ENCODE results near the gene COQ8A.

Gene COQ8A

GRCh38 chr1:226976978-226977642 is 37.0 kb downstream of the COQ8A start:
- DNase-seq (ENCODE audit: low read depth), result no peak
- no peak overlapping the region for H3K4me3 ChIP-seq (ENCODE audit: low read depth, low read length)
- TF ChIP-seq MYC (IDR thresholded peaks at IDR 0.05; ENCODE audit: low read depth, low read length) (no peak), CTCF (IDR thresholded peaks at IDR 0.05; ENCODE audit: low read depth, low read length) (no peak), POLR2A (IDR thresholded peaks at IDR 0.05; ENCODE audit: extremely low read depth, insufficient read length) (no peak)
- TF ChIP-seq, protein P1, sequence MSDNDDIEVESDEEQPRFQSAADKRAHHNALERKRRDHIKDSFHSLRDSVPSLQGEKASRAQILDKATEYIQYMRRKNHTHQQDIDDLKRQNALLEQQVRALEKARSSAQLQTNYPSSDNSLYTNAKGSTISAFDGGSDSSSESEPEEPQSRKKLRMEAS (IDR thresholded peaks at IDR 0.05; ENCODE audit: low read depth, low read length), result no peak

DNA sequence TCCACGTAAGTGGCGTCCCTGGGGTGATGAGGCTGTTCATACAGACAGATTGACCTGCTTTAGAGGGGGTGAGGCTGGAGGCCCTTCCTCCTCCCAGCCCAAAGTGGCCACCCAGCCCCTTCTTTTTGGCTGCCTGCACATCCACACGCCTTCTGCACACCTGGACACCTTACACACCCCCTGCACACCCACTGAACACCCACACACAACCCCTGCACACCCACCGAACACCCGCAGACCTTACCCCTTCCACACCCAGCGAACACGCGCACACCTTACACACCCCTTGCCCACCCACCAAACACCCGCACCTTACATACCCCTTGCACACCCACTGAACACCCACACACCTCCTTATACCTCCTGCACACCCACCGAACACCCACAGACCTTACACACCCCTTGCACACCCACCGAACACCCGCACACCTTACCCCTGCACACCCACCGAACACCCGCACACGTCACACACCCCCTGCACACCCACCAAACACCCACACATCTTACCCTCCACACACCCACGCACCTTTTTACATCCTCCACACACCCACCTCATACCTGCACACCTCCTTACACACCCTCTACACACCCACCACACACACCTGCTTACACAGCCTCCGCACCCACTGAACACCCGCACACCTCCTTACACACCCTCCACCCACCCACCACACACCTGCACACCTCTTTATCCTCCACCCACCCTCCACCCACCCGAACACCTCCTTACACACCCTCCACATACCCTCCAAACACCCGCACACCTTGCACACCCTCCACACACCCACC is 37.7 kb downstream of the COQ8A start:
- H3K4me3 ChIP-seq (ENCODE audit: low read depth, low read length), result no peak overlapping the region
- no peak for DNase-seq (ENCODE audit: low read depth)
- TF ChIP-seq CTCF (IDR thresholded peaks at IDR 0.05; ENCODE audit: low read depth, low read length) (no peak), MYC (IDR thresholded peaks at IDR 0.05; ENCODE audit: low read depth, low read length) (no peak), POLR2A (IDR thresholded peaks at IDR 0.05; ENCODE audit: extremely low read depth, insufficient read length) (no peak)
- TF ChIP-seq, protein P1 (IDR thresholded peaks at IDR 0.05; ENCODE audit: low read depth, low read length), result no peak

- TF ChIP-seq, protein P1 (IDR thresholded peaks at IDR 0.05; ENCODE audit: low read depth, low read length), result no peak
- TF ChIP-seq POLR2A (IDR thresholded peaks at IDR 0.05; ENCODE audit: extremely low read depth, insufficient read length) (no peak), CTCF (IDR thresholded peaks at IDR 0.05; ENCODE audit: low read depth, low read length) (no peak), MYC (IDR thresholded peaks at IDR 0.05; ENCODE audit: low read depth, low read length) (no peak)
- no peak overlapping the region for H3K4me3 ChIP-seq (ENCODE audit: low read depth, low read length)
- no peak for DNase-seq (ENCODE audit: low read depth)
Observed at GRCh38 chr1:226978432-226979114, 38.5 kb downstream of the COQ8A start.

DNA sequence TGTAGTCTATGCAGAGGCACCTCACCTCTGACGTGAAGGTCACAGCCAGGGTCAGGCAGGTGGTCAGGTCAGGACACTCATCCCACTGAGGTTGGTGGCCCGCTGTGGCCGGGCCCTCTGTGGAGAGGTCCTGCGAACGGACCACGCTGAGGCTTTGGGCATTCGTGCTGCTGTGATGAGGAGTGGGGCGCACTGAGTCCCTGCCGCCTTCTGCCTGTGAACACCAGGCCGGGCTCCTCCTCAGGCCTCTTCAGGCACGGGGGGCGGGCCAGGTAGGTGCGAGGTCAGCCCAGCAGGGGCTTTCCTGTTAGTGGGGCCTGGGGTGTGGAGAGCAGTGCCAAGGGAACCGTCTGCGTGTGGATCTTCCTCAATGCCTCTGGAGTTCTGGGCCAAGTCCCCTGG is 39.0 kb downstream of the COQ8A start:
- DNase-seq (ENCODE audit: low read depth), result no peak
- TF ChIP-seq MYC (IDR thresholded peaks at IDR 0.05; ENCODE audit: low read depth, low read length) (no peak), POLR2A (IDR thresholded peaks at IDR 0.05; ENCODE audit: extremely low read depth, insufficient read length) (no peak), CTCF (IDR thresholded peaks at IDR 0.05; ENCODE audit: low read depth, low read length) (no peak)
- TF ChIP-seq, protein P1 (IDR thresholded peaks at IDR 0.05; ENCODE audit: low read depth, low read length), result no peak
- no peak overlapping the region for H3K4me3 ChIP-seq (ENCODE audit: low read depth, low read length)

DNA sequence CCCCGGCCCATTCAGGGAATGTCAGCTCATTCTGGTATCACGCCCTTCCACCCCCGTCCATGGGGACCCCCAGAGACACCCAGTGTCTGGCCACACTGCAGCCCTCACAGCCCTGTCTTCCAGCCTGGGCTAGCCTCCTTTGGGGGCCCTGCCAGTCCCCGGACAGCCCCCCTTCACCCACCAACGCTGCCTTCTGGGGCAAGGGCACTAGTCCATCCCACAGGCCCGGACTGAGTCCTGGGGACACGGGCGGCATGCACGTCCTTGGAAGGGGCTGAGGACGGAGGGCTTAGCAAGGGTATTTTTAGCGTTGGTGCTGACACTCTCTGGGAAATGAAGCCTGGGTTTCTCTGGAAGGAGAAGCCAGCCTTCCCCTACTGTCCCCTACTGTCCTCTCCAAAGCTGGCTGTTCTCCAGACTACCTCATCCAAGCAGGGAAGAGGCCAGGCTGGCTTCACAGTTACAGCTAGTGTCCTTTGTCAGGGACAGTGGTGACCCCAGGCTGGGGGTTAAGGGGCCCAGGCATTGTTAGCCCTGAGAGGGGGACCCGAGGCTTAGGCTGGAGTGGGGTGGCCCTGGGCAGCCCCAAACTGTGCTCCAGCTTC is 39.5 kb downstream of the COQ8A start:
- TF ChIP-seq, protein P1 (IDR thresholded peaks at IDR 0.05; ENCODE audit: low read depth, low read length), result no peak
- no peak for TF ChIP-seq MYC (IDR thresholded peaks at IDR 0.05; ENCODE audit: low read depth, low read length)
- TF ChIP-seq POLR2A (IDR thresholded peaks at IDR 0.05; ENCODE audit: extremely low read depth, insufficient read length), result no peak
- TF ChIP-seq CTCF (IDR thresholded peaks at IDR 0.05; ENCODE audit: low read depth, low read length), result no peak
- no peak overlapping the region for H3K4me3 ChIP-seq (ENCODE audit: low read depth, low read length)
- no peak for DNase-seq (ENCODE audit: low read depth)

Data from NB4 (cell line).